Stimulated activated CD4-positive, alpha-beta T cell treated with anti-CD3 and anti-CD28 coated beads, Interleukin-2, amount 100 ng/mL, for 48 hours (primary cell): Measurements from ENCODE around the gene SPPL2A.
"Not testable (repeated sequence)": the region's sequence is repeated elsewhere in the genome, so short reads cannot be mapped to it uniquely, and the experiment has no call there.

Source experiments
- DNase-seq, 2 donors: peaks; one replicate each; pipeline ENCODE4 v3.0.0-alpha.2; 2020

SPPL2A gene

GRCh38 chr15:50765195-50765967 lies at the start of gene SPPL2A:
Gene SPPL2A (minus strand): TSS chr15:50765706. CDS start chr15:50765533, 173 bp downstream.
- DNase-seq = peak; percentile 79 to 84

- DNase-seq = no peak
Measured at GRCh38 chr15:50814634-50815033, 49.1 kb upstream of the SPPL2A start.

- no peak for DNase-seq
Measured at GRCh38 chr15:50813865-50814264, 48.4 kb upstream of the SPPL2A start.

- DNase-seq = no peak
Measured at GRCh38 chr15:50813089-50813488, 47.6 kb upstream of the SPPL2A start.

- not testable (repeated sequence) for DNase-seq
Measured at GRCh38 chr15:50812181-50812506, 46.6 kb upstream of the SPPL2A start.

- not testable (repeated sequence) for DNase-seq
Measured at GRCh38 chr15:50811461-50812180, 46.1 kb upstream of the SPPL2A start.

- no peak for DNase-seq
Measured at GRCh38 chr15:50810128-50810527, 44.6 kb upstream of the SPPL2A start.

GRCh38 chr15:50808728-50809127 lies 43.2 kb upstream of the SPPL2A start:
- DNase-seq = no peak

- DNase-seq = no peak
Measured at GRCh38 chr15:50803479-50804180, 38.1 kb upstream of the SPPL2A start.

GRCh38 chr15:50800715-50801114 lies 35.2 kb upstream of the SPPL2A start:
- no peak for DNase-seq

GRCh38 chr15:50798684-50799083 lies 33.2 kb upstream of the SPPL2A start:
- no peak for DNase-seq

- no peak for DNase-seq
Measured at GRCh38 chr15:50797926-50798325, 32.4 kb upstream of the SPPL2A start.

- DNase-seq = no peak
Measured at GRCh38 chr15:50791486-50791885, 26.0 kb upstream of the SPPL2A start.

- DNase-seq = no peak
Measured at GRCh38 chr15:50790778-50791453, 25.4 kb upstream of the SPPL2A start.

- DNase-seq = no peak
Measured at GRCh38 chr15:50786871-50787270, 21.4 kb upstream of the SPPL2A start.

- DNase-seq = no peak
Measured at GRCh38 chr15:50786438-50786837, 20.9 kb upstream of the SPPL2A start.

- DNase-seq = no peak
Measured at GRCh38 chr15:50783895-50784294, 18.4 kb upstream of the SPPL2A start.

GRCh38 chr15:50783411-50783810 lies 17.9 kb upstream of the SPPL2A start:
- DNase-seq = no peak

- no peak for DNase-seq
Measured at GRCh38 chr15:50778086-50778485, 12.6 kb upstream of the SPPL2A start.

GRCh38 chr15:50777042-50777441 lies 11.5 kb upstream of the SPPL2A start:
- no peak for DNase-seq

GRCh38 chr15:50774450-50774849 lies 8.9 kb upstream of the SPPL2A start:
- DNase-seq = no peak

GRCh38 chr15:50773389-50773788 lies 7.9 kb upstream of the SPPL2A start:
- no peak for DNase-seq

GRCh38 chr15:50767332-50767861 lies 1.9 kb upstream of the SPPL2A start:
- DNase-seq = no peak
